Endothelial cell of umbilical vein (primary cell): Measurements from ENCODE around the gene RNF145. TPM values are rescaled to one million over a fixed set of nuclear protein-coding genes. Genes with fewer than 3 reads are reported as not detected.

ENCODE experiments used
- BruUV-seq: library from RNA; stranded (reverse); fragments of 400-500 nt; replicated peaks from 2 replicates; lab custom pipeline; 2021; lab: Mats Ljungman, UMichigan
- CTCF ChIA-PET: fragments of 300-600, 350-600 bp; sonication (Branson Sonifier 250); formaldehyde crosslinking; loops from one replicate; lab custom pipeline; 2021; ENCODE audit warnings: antibody characterized with exemption, inconsistent platforms; lab: Charles Lee
- POLR2A ChIA-PET: fragments of 300-600, 350-600 bp; sonication (Branson Sonifier 250); formaldehyde crosslinking; loops from one replicate; lab custom pipeline; 2021; ENCODE audit warnings: antibody characterized with exemption, inconsistent platforms; lab: Charles Lee
- DNase-seq: peaks from one replicate; pipeline ENCODE4 v3.0.0-alpha.2; 2011; ENCODE audit warnings: low read depth, low spot score
- FAIRE-seq: peaks from 2 replicates; lab custom pipeline; 2011; peaks lifted over from hg19 to GRCh38; lab: Jason Lieb, UNC
- H2AFZ ChIP-seq: 2 replicates; pipeline ENCODE4 v1.6.0; 2012; ENCODE audit warnings: low read depth, low read length, control low read depth, inconsistent platforms
- H3K27ac ChIP-seq: 2 replicates; pipeline ENCODE4 v1.5.1; 2011; ENCODE audit warnings: low read depth, mild to moderate bottlenecking, control low read depth, low read length, moderate library complexity; ENCODE audit not compliant: insufficient read depth
- H3K27me3 ChIP-seq, 2 experiments: 2 replicates each; pipeline versions ENCODE4 v1.6.0 to v1.6.1; 2011; ENCODE audit warnings: low read length in 2 of 2, mixed read lengths in 1 of 2; ENCODE audit not compliant: control insufficient read depth in 2 of 2, insufficient read depth in 2 of 2
- H3K36me3 ChIP-seq, 2 experiments: 2 replicates in 1 of 2; 3 replicates in 1 of 2; pipeline ENCODE4 v1.5.1; 2011; ENCODE audit warnings: low read length in 2 of 2, mild to moderate bottlenecking in 1 of 2, moderate library complexity in 1 of 2; ENCODE audit not compliant: control insufficient read depth in 2 of 2, insufficient read depth in 2 of 2; ENCODE audit errors: extremely low read depth in 1 of 2
- H3K4me1 ChIP-seq: 3 replicates; pipeline ENCODE4 v1.5.1; 2011; ENCODE audit warnings: mild to moderate bottlenecking, low read length; ENCODE audit not compliant: control insufficient read depth, insufficient read depth; ENCODE audit errors: extremely low read depth
- H3K4me2 ChIP-seq: 2 replicates; pipeline ENCODE4 v1.6.1; 2011; ENCODE audit warnings: low read length, control low read depth, mixed read lengths; ENCODE audit not compliant: insufficient read depth
- H3K4me3 ChIP-seq, 3 experiments: fragments of 200-600 bp in 1 of 3; sonication (generic), shearing (Covaris generic) in 1 of 3; replicated peaks in 1 of 3; 2 replicates each; pipeline ENCODE4 v1.5.1; 2011 to 2016; ENCODE audit warnings: control low read depth in 3 of 3, low read length in 3 of 3, mild to moderate bottlenecking in 2 of 3, inconsistent platforms in 1 of 3, low read depth in 1 of 3, moderate library complexity in 1 of 3; ENCODE audit not compliant: insufficient read depth in 1 of 3
- H3K79me2 ChIP-seq: 2 replicates; pipeline ENCODE4 v1.6.0; 2012; ENCODE audit warnings: low read length, inconsistent platforms; ENCODE audit not compliant: control insufficient read depth, insufficient read depth
- H3K9ac ChIP-seq: replicated peaks from 2 replicates; pipeline ENCODE3; 2011; ENCODE audit warnings: low read length, control low read depth; ENCODE audit not compliant: insufficient read depth; ENCODE audit errors: extremely low read depth
- H3K9me1 ChIP-seq: replicated peaks from 3 replicates; pipeline ENCODE4 v1.6.0; 2011; ENCODE audit warnings: mild to moderate bottlenecking, low read length; ENCODE audit not compliant: control insufficient read depth, insufficient read depth; ENCODE audit errors: extremely low read depth
- H3K9me3 ChIP-seq: replicated peaks from 2 replicates; pipeline ENCODE4 v1.5.1; 2012; ENCODE audit warnings: low read length, inconsistent platforms; ENCODE audit not compliant: control insufficient read depth, insufficient read depth
- H4K20me1 ChIP-seq: replicated peaks from 2 replicates; pipeline ENCODE3; 2011; ENCODE audit warnings: mild to moderate bottlenecking, low read length; ENCODE audit not compliant: control insufficient read depth, insufficient read depth; ENCODE audit errors: extremely low read depth
- EZH2 ChIP-seq: IDR thresholded peaks from 2 replicates; pipeline ENCODE4 v1.6.1; 2012; ENCODE audit warnings: borderline replicate concordance, low read depth, mild to moderate bottlenecking, moderate library complexity, low read length, inconsistent platforms; ENCODE audit not compliant: severe bottlenecking
- FOS ChIP-seq: IDR thresholded peaks from 2 replicates; pipeline ENCODE4 v1.6.1; 2011; ENCODE audit warnings: mild to moderate bottlenecking, low read length, moderate library complexity, borderline replicate concordance; ENCODE audit not compliant: insufficient read depth
- JUN ChIP-seq: IDR thresholded peaks from 2 replicates; pipeline ENCODE4 v1.6.1; 2011; ENCODE audit warnings: borderline replicate concordance, low read depth; ENCODE audit not compliant: insufficient read length, insufficient read depth
- MAX ChIP-seq: IDR thresholded peaks from 2 replicates; pipeline ENCODE4 v1.6.1; 2011; ENCODE audit not compliant: insufficient read depth, insufficient read length
- POLR2A ChIP-seq: IDR thresholded peaks from 2 replicates; pipeline ENCODE4 v1.6.1; 2012; ENCODE audit warnings: low read depth, mild to moderate bottlenecking, control low read depth, low read length
- POLR2AphosphoS5 ChIP-seq: IDR thresholded peaks from 2 replicates; pipeline ENCODE4 v1.6.1; 2012; ENCODE audit warnings: low read depth, mild to moderate bottlenecking, control low read depth, low read length, moderate library complexity; ENCODE audit not compliant: insufficient read depth
- dilution Hi-C: fragments of 300-500 bp; cut with MboI; formaldehyde crosslinking; loops from one replicate; pipeline ENCODE4 v1.15.0; 2019; ENCODE audit warnings: low sequenced_read_pairs; ENCODE audit not compliant: extremely low pct_ligation_motif_present
- intact Hi-C: fragments of 100-400 bp; cut with micrococcal nuclease; formaldehyde crosslinking; loops from one replicate; pipeline ENCODE4 v1.10.0; 2022
- polyA plus RNA-seq, 4 experiments: library from polyadenylated mRNA; depleted of rRNA in 3 of 4; stranded (reverse) in 3 of 4; unstranded in 1 of 4; fragments of >200 nt; gene quantifications; 2 replicates each; pipeline versions ENCODE4 v1.2.1 to v1.2.3, GENCODE V29; 2011 to 2012; ENCODE audit warnings: missing spikeins in 1 of 4
- total RNA-seq: library from RNA; stranded (reverse); gene quantifications from 2 replicates; pipeline ENCODE4 v1.2.3, GENCODE V29; 2021
- TF ChIP-seq, protein P1 (sequence below), 2 donors: IDR thresholded peaks; 1 replicate in 1 of 2; 2 replicates in 1 of 2; pipeline ENCODE4 v1.5.1; 2011; ENCODE audit warnings: low read length in 2 of 2, mild to moderate bottlenecking in 2 of 2, moderate library complexity in 2 of 2, control low read depth in 1 of 2, inconsistent platforms in 1 of 2, low read depth in 1 of 2; ENCODE audit not compliant: insufficient read depth in 1 of 2; ENCODE audit errors: extremely low read depth in 1 of 2

RNF145 gene
- total and polyA plus RNA-seq, 2 donors (not counting 3 experiments of a cell fraction or from before 2014, with no cell fraction given) = 39.4 to 62.3 TPM

DNA sequence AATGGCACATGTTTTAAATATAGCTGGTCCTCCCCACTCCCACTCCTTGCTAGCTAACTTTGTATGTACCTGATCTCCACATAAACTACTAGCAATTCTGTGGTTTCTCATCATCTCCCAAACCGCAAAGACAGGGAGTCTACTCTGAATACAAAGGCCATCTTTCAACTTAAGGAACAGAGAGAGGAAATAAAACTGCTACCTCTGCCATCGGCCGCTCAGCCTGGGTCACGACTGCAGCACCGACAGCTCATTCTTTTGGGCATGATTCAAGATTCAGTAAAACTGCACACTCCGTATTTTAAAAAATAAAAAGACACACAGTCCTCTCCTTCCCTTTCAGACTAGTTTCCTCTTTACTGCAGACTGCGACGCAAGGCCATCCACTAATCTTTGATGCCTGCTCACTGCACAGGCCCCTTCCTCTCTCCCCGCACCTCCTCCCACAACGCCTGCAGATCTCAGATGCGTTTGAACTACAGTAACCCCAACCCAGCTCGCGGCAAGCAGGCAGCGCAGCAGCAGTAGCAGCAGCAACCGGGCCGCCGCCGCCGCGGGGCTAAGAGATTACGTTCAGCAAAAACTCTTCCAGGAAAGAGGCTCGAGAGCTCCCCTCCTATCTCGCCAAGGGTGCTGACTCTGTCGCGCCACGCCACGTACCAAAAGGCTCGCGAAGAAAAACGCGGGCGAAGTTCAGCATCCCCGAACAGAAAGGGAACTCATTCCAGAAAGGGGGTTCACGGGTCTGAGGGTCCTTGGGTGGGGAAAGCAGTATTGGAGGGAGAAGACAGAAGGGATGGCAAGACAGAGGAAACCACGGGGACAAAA, 1.5 kb downstream of the RNF145 start:
- H3K27ac ChIP-seq = peak overlapping the region; percentile 73
- H4K20me1 ChIP-seq = peaks cover 3% of the 10 kb centered on the region
- peaks cover 0 to 2% of the 10 kb centered on the region in 2 experiments for H3K36me3 ChIP-seq
- H3K4me1 ChIP-seq = peaks cover 26% of the 10 kb centered on the region
- H3K4me2 ChIP-seq = peak overlapping the region; percentile 81
- BruUV-seq = TSS peak; percentile 29
- dilution Hi-C loops = no loop called here
- no peaks in the 10 kb centered on the region for H3K9me1 ChIP-seq
- H3K4me3 ChIP-seq = peak overlapping the region; percentile 88 to 97 (median 95)
- DNase-seq = peak; percentile 82
- H3K9me3 ChIP-seq = no peaks in the 10 kb centered on the region
- peak; percentile 67 for FAIRE-seq
- H3K9ac ChIP-seq = peak overlapping the region; percentile 90
- intact Hi-C loops = loop anchor here (1.0 to 10.0 kb wide), 5 partner anchors 29 to 1187 kb away; partner anchors contain the start of gene UBLCP1
- CTCF ChIA-PET = interaction anchor here (0.7 to 5.0 kb wide), 16 partner anchors 8 to 1258 kb away, joined by 3 to 47 read pairs (median 4); partner anchors contain the start of gene PTTG1
- POLR2A ChIA-PET = interaction anchor here (0.6 kb wide), 1 partner anchor 27 kb away, joined by 4 read pairs; no protein-coding TSS in a partner anchor
- TF ChIP-seq JUN = no peak
- TF ChIP-seq MAX = no peak
- no peak for TF ChIP-seq POLR2AphosphoS5
- TF ChIP-seq, protein P1, sequence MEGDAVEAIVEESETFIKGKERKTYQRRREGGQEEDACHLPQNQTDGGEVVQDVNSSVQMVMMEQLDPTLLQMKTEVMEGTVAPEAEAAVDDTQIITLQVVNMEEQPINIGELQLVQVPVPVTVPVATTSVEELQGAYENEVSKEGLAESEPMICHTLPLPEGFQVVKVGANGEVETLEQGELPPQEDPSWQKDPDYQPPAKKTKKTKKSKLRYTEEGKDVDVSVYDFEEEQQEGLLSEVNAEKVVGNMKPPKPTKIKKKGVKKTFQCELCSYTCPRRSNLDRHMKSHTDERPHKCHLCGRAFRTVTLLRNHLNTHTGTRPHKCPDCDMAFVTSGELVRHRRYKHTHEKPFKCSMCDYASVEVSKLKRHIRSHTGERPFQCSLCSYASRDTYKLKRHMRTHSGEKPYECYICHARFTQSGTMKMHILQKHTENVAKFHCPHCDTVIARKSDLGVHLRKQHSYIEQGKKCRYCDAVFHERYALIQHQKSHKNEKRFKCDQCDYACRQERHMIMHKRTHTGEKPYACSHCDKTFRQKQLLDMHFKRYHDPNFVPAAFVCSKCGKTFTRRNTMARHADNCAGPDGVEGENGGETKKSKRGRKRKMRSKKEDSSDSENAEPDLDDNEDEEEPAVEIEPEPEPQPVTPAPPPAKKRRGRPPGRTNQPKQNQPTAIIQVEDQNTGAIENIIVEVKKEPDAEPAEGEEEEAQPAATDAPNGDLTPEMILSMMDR (IDR thresholded peaks at IDR 0.05; ENCODE audit: extremely low read depth in 1 of 2, insufficient read depth in 1 of 2, low read depth in 1 of 2, low read length in 2 of 2) = no peak
- TF ChIP-seq FOS = no peak
- TF ChIP-seq EZH2 = no peak
- no peak for TF ChIP-seq POLR2A
- H2AFZ ChIP-seq = peak overlapping the region; percentile 35
- no peaks in the 10 kb centered on the region for H3K27me3 ChIP-seq
- peaks cover 60% of the 10 kb centered on the region for H3K79me2 ChIP-seq
